Skeletal muscle tissue (tissue), 4 donors: ENCODE measurements around the gene DENND1A. TPM values are rescaled to one million over a fixed set of nuclear protein-coding genes. Genes with fewer than 3 reads are reported as not detected.

Experiments used
- H3K27ac ChIP-seq: one replicate; pipeline ENCODE4 v1.7.0; 2013; ENCODE audit warnings: mild to moderate bottlenecking, low read depth, low read length, inconsistent platforms
- H3K27me3 ChIP-seq, 3 donors: one replicate each; pipeline ENCODE4 v1.7.0; 2013; ENCODE audit warnings: low read length in 3 of 3; ENCODE audit not compliant: control insufficient read depth in 3 of 3, insufficient read depth in 3 of 3
- H3K36me3 ChIP-seq, 3 donors: one replicate each; pipeline ENCODE4 v1.7.0; 2013; ENCODE audit warnings: low read length in 3 of 3; ENCODE audit not compliant: control insufficient read depth in 3 of 3, insufficient read depth in 3 of 3
- H3K4me1 ChIP-seq, 3 donors: one replicate each; pipeline ENCODE4 v1.7.0; 2013; ENCODE audit warnings: low read length in 3 of 3, mild to moderate bottlenecking in 3 of 3; ENCODE audit not compliant: control insufficient read depth in 3 of 3, insufficient read depth in 3 of 3
- H3K4me3 ChIP-seq, 3 donors: one replicate each; pipeline ENCODE4 v1.7.0; 2013; ENCODE audit warnings: low read length in 3 of 3
- H3K9ac ChIP-seq, 3 donors: one replicate each; pipeline ENCODE4 v1.7.0; 2013; ENCODE audit warnings: low read length in 3 of 3, mild to moderate bottlenecking in 3 of 3, moderate library complexity in 2 of 3, low read depth in 1 of 3
- H3K9me3 ChIP-seq, 3 donors: one replicate each; pipeline ENCODE4 v1.7.0; 2013; ENCODE audit warnings: low read length in 3 of 3; ENCODE audit not compliant: control insufficient read depth in 3 of 3
- total RNA-seq: library from RNA; depleted of rRNA; stranded (reverse); fragments of >200 nt; gene quantifications from one replicate; pipeline ENCODE4 v1.2.3, GENCODE V29; 2014
- donor health status: Osteomylitis.

DENND1A gene
- total RNA-seq, 1 donor from 2014 or later = 23.5 TPM

- Histone ChIP-seq H3K4me3 (no peak overlapping the region), H3K9me3 (no peaks in the 10 kb centered on the region), H3K27ac (no peak overlapping the region), H3K27me3 (peaks cover 41 to 48% (median 47%) of the 10 kb centered on the region in 3 donors), H3K4me1 (no peaks in the 10 kb centered on the region), H3K36me3 (no peaks in the 10 kb centered on the region), H3K9ac (no peak overlapping the region)
These were observed 561.9 kb downstream of the DENND1A start for GRCh38 chr9:123368023-123368422.

GRCh38 chr9:123365881-123366528, 563.9 kb downstream of the DENND1A start:
- no peak overlapping the region for H3K27ac ChIP-seq
- no peak overlapping the region for H3K9ac ChIP-seq
- no peaks in the 10 kb centered on the region for H3K4me1 ChIP-seq
- H3K36me3 ChIP-seq = no peaks in the 10 kb centered on the region
- peaks cover 25 to 32% (median 29%) of the 10 kb centered on the region in 3 donors for H3K27me3 ChIP-seq
- no peak overlapping the region for H3K4me3 ChIP-seq
- H3K9me3 ChIP-seq = no peaks in the 10 kb centered on the region

- Histone ChIP-seq H3K9ac (no peak overlapping the region), H3K9me3 (no peaks in the 10 kb centered on the region), H3K27me3 (peaks cover 19 to 26% (median 23%) of the 10 kb centered on the region in 3 donors), H3K4me3 (no peak overlapping the region), H3K27ac (no peak overlapping the region), H3K4me1 (no peaks in the 10 kb centered on the region), H3K36me3 (no peaks in the 10 kb centered on the region)
These were observed 564.5 kb downstream of the DENND1A start for GRCh38 chr9:123365287-123365880.

- Histone ChIP-seq H3K27ac (no peak overlapping the region), H3K27me3 (peaks cover 13 to 21% (median 16%) of the 10 kb centered on the region in 3 donors), H3K4me1 (no peaks in the 10 kb centered on the region), H3K9me3 (no peaks in the 10 kb centered on the region), H3K36me3 (no peaks in the 10 kb centered on the region), H3K9ac (no peak overlapping the region), H3K4me3 (no peak overlapping the region)
These were observed 565.6 kb downstream of the DENND1A start for GRCh38 chr9:123364241-123364824.

- Histone ChIP-seq H3K27ac (no peak overlapping the region), H3K9ac (no peak overlapping the region), H3K27me3 (peaks cover 2 to 9% (median 4%) of the 10 kb centered on the region in 3 donors), H3K4me3 (no peak overlapping the region), H3K4me1 (no peaks in the 10 kb centered on the region), H3K9me3 (no peaks in the 10 kb centered on the region), H3K36me3 (no peaks in the 10 kb centered on the region)
These were observed 567.1 kb downstream of the DENND1A start for GRCh38 chr9:123362856-123363255.

GRCh38 chr9:123361731-123362510, 568.0 kb downstream of the DENND1A start:
- Histone ChIP-seq H3K27me3 (peaks cover 0 to 5% (median 5%) of the 10 kb centered on the region in 3 donors), H3K4me1 (no peaks in the 10 kb centered on the region), H3K27ac (no peak overlapping the region), H3K9me3 (no peaks in the 10 kb centered on the region), H3K36me3 (no peaks in the 10 kb centered on the region), H3K9ac (no peak overlapping the region), H3K4me3 (no peak overlapping the region)

GRCh38 chr9:123361086-123361730, 568.7 kb downstream of the DENND1A start:
- Histone ChIP-seq H3K27me3 (peaks cover 0 to 5% (median 5%) of the 10 kb centered on the region in 3 donors), H3K9me3 (no peaks in the 10 kb centered on the region), H3K27ac (no peak overlapping the region)

GRCh38 chr9:123360161-123361085, 569.5 kb downstream of the DENND1A start:
- no peak overlapping the region for H3K27ac ChIP-seq
- H3K36me3 ChIP-seq = no peaks in the 10 kb centered on the region
- no peak overlapping the region for H3K9ac ChIP-seq
- H3K4me3 ChIP-seq = no peak overlapping the region
- H3K27me3 ChIP-seq = peaks cover 0 to 8% (median 3%) of the 10 kb centered on the region in 3 donors
- no peaks in the 10 kb centered on the region for H3K9me3 ChIP-seq
- H3K4me1 ChIP-seq = no peaks in the 10 kb centered on the region

More at GRCh38 chr9:123361086-123361730, 568.7 kb downstream of the DENND1A start:
- H3K36me3 ChIP-seq = no peaks in the 10 kb centered on the region
- H3K9ac ChIP-seq = no peak overlapping the region
- H3K4me3 ChIP-seq = no peak overlapping the region
- H3K4me1 ChIP-seq = no peaks in the 10 kb centered on the region

- no peak overlapping the region for H3K9ac ChIP-seq
- H3K4me3 ChIP-seq = no peak overlapping the region
- H3K9me3 ChIP-seq = no peaks in the 10 kb centered on the region
- H3K27ac ChIP-seq = no peak overlapping the region
- no peaks in the 10 kb centered on the region for H3K4me1 ChIP-seq
- H3K27me3 ChIP-seq = peaks cover 0 to 16% (median 11%) of the 10 kb centered on the region in 3 donors
- H3K36me3 ChIP-seq = no peaks in the 10 kb centered on the region
These were observed 570.4 kb downstream of the DENND1A start for GRCh38 chr9:123359546-123359945.
